Measurements from ENCODE around the gene SAMD11. TPM values are rescaled to one million over a fixed set of nuclear protein-coding genes. Genes with fewer than 3 reads are reported as not detected.

The SAMD11 gene
- total RNA-seq, 2 experiments from 2014 or later = 0.06 TPM; not detected in 1

DNA sequence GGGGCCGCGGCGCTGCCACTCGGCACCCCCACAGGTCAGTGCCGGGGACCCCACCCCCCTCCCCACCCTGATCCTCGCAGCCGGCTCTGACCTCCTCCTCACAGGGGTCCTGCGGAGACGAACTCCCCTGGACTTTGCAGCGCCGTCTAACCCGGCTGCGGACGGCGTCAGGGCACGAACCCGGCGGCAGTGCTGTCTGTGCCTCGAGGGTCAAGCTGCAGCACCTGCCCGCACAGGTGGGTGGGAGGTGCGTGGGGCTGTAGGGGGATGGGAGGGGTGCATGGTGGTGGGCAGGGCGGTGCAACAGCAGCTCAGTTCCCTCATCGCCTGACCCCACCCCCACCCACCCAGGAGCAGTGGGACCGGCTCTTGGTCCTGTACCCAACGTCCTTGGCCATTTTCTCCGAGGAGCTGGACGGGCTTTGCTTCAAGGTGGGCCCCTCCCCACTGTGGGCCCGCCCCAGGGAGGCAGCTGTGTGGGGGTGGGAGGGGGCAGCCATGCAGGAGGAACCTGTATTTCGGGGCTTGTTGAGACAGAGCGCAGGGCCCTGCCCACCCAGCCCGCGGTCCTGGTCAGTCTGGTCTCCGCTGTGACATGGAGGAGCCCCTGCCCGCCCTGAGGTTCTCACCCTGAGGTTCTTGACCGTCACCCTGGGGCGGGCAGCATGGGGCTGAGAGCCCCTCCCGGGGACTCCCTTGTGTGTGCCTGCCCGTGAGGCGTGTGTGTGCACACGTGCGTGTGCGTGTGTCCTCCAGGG lies 47.4 kb downstream of the SAMD11 start:
- TF ChIP-seq CTCF (conservative IDR thresholded peaks at IDR 0.05; ENCODE audit: low read length) (no peak), EZH2phosphoT487 (IDR thresholded peaks at IDR 0.05; ENCODE audit: borderline replicate concordance, low read depth, low read length) (no peak)
- H3K9me2 ChIP-seq (ENCODE audit: insufficient read depth, low read length) = no peaks in the 10 kb centered on the region
- no TSS peak for BruUV-seq (replicated peaks)
- no peak overlapping the region for H3K27ac ChIP-seq (ENCODE audit: low read depth, low read length, poor library complexity, severe bottlenecking)
- H3K79me2 ChIP-seq (ENCODE audit: insufficient read depth, low read depth, low read length) = no peaks in the 10 kb centered on the region
- CTCF ChIA-PET (ENCODE audit: unreplicated experiment) = no interaction called here
- no peak overlapping the region for H3K4me2 ChIP-seq (ENCODE audit: low read length)
- H3K4me1 ChIP-seq (ENCODE audit: insufficient read depth, low read length, poor library complexity, severe bottlenecking) = no peaks in the 10 kb centered on the region
- H2AFZ ChIP-seq (ENCODE audit: low read length) = no peak overlapping the region
- intact Hi-C loops (cut with micrococcal nuclease; ENCODE audit: unreplicated experiment) = no loop called here
- POLR2A ChIA-PET = no interaction called here
- no peaks in the 10 kb centered on the region for H3K36me3 ChIP-seq (ENCODE audit: insufficient read depth, low read length)
- no peak for DNase-seq (ENCODE audit: low spot score)
- no peak overlapping the region for H3K4me3 ChIP-seq (ENCODE audit: low read depth, low read length, poor library complexity, severe bottlenecking)
- no peaks in the 10 kb centered on the region; the same call in 1 of the 2 replicates for H4K20me1 ChIP-seq (ENCODE audit: insufficient read depth, low read length)
- H3K9me3 ChIP-seq (ENCODE audit: low read length) = no peaks in the 10 kb centered on the region

DNA sequence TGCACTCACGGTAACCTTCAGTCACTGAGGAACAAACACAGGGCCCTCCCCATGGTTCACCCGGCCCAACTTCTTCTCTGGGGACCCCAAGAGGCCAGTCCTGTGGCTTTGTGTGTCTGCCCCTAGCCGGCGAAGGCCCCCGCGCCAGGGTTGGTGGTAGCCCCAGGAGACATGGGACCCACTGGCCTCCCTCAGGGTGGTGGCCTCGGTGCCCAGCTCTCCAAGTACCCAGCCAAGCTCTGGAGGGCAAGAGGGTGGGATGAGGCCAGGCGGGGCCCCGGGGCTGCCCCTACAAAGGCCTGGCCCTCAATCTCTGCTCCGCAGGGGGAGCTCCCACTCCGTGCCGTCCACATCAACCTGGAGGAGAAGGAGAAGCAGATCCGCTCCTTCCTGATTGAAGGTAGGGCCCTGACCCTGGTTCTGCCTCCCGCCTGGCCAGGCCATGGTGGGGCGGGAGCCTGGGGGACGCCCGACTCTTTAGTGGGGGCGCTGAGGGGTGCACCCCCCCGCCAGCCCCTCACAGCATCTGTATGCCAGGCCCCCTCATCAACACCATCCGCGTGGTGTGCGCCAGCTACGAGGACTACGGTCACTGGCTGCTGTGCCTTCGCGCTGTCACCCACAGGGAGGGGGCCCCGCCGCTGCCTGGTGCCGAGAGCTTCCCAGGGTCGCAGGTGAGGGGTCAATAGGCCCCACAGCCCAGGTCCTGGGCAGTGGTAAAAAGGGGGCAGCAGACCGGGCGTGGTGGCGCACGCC lies 48.2 kb downstream of the SAMD11 start:
- Histone ChIP-seq H3K79me2 (ENCODE audit: insufficient read depth, low read depth, low read length) (no peaks in the 10 kb centered on the region), H3K4me3 (ENCODE audit: low read depth, low read length, poor library complexity, severe bottlenecking) (no peak overlapping the region), H3K9me2 (ENCODE audit: insufficient read depth, low read length) (no peaks in the 10 kb centered on the region), H2AFZ (ENCODE audit: low read length) (no peak overlapping the region), H4K20me1 (ENCODE audit: insufficient read depth, low read length) (no peaks in the 10 kb centered on the region; the same call in 1 of the 2 replicates), H3K36me3 (ENCODE audit: insufficient read depth, low read length) (no peaks in the 10 kb centered on the region), H3K27ac (ENCODE audit: low read depth, low read length, poor library complexity, severe bottlenecking) (no peak overlapping the region), H3K4me2 (ENCODE audit: low read length) (no peak overlapping the region), H3K4me1 (ENCODE audit: insufficient read depth, low read length, poor library complexity, severe bottlenecking) (no peaks in the 10 kb centered on the region), H3K9me3 (ENCODE audit: low read length) (no peaks in the 10 kb centered on the region)
- DNase-seq (ENCODE audit: low spot score) = no peak
- no TSS peak for BruUV-seq (replicated peaks)
- TF ChIP-seq EZH2phosphoT487 (IDR thresholded peaks at IDR 0.05; ENCODE audit: borderline replicate concordance, low read depth, low read length) (no peak), CTCF (conservative IDR thresholded peaks at IDR 0.05; ENCODE audit: low read length) (no peak)
- ChIA-PET CTCF (ENCODE audit: unreplicated experiment) (no interaction called here), POLR2A (no interaction called here)
- intact Hi-C loops (cut with micrococcal nuclease; ENCODE audit: unreplicated experiment) = no loop called here

Data from OCI-LY7 (cell line).